Measurements from ENCODE around the gene CDRT4.

CDRT4 gene

GRCh38 chr17:15411384-15412198, 55.8 kb downstream of the CDRT4 start:
- Histone ChIP-seq H3K9me3 (ENCODE audit: insufficient read depth, low read length, severe bottlenecking) (no peaks in the 10 kb centered on the region), H3K27ac (ENCODE audit: low read length) (no peak overlapping the region), H3K4me1 (ENCODE audit: insufficient read depth, low read length) (no peaks in the 10 kb centered on the region), H3K4me2 (ENCODE audit: insufficient read depth, low read length) (no peak overlapping the region), H3K36me3 (ENCODE audit: insufficient read depth, low read length) (no peaks in the 10 kb centered on the region), H3K79me2 (ENCODE audit: insufficient read depth, low read length) (no peaks in the 10 kb centered on the region), H3K9ac (ENCODE audit: low read depth, low read length) (no peak overlapping the region), H3K27me3 (ENCODE audit: insufficient read depth, low read length, poor library complexity) (peaks cover 3% of the 10 kb centered on the region), H2AFZ (ENCODE audit: low read depth, low read length) (no peak overlapping the region), H3K4me3 (ENCODE audit: low read depth in 1 of 2, low read length in 2 of 2) (no peak overlapping the region), H4K20me1 (ENCODE audit: insufficient read depth, low read length) (no peaks in the 10 kb centered on the region)
- ATAC-seq (ENCODE audit: insufficient read depth, low read depth): no peak
- no peak for DNase-seq
- TF ChIP-seq CTCF (IDR thresholded peaks at IDR 0.05; ENCODE audit: borderline replicate concordance, extremely low read depth, low read length, poor library complexity, severe bottlenecking): no peak

- ATAC-seq (ENCODE audit: insufficient read depth, low read depth) (no peak), DNase-seq (no peak)
- TF ChIP-seq EZH2 (IDR thresholded peaks at IDR 0.05; ENCODE audit: borderline replicate concordance, low read depth, low read length, severe bottlenecking) (no peak), CTCF (IDR thresholded peaks at IDR 0.05; ENCODE audit: borderline replicate concordance, extremely low read depth, low read length, poor library complexity, severe bottlenecking) (no peak)
- Histone ChIP-seq H2AFZ (ENCODE audit: low read depth, low read length) (no peak overlapping the region), H3K4me2 (ENCODE audit: insufficient read depth, low read length) (no peak overlapping the region), H3K4me1 (ENCODE audit: insufficient read depth, low read length) (no peaks in the 10 kb centered on the region), H4K20me1 (ENCODE audit: insufficient read depth, low read length) (no peaks in the 10 kb centered on the region), H3K9ac (ENCODE audit: low read depth, low read length) (no peak overlapping the region), H3K27me3 (ENCODE audit: insufficient read depth, low read length, poor library complexity) (peaks cover 3% of the 10 kb centered on the region), H3K9me3 (ENCODE audit: insufficient read depth, low read length, severe bottlenecking) (no peaks in the 10 kb centered on the region), H3K4me3 (ENCODE audit: low read depth in 1 of 2, low read length in 2 of 2) (no peak overlapping the region), H3K36me3 (ENCODE audit: insufficient read depth, low read length) (no peaks in the 10 kb centered on the region), H3K79me2 (ENCODE audit: insufficient read depth, low read length) (no peaks in the 10 kb centered on the region), H3K27ac (ENCODE audit: low read length) (no peak overlapping the region)
These were observed 57.6 kb downstream of the CDRT4 start for GRCh38 chr17:15409721-15410250.

GRCh38 chr17:15408803-15409202, 58.6 kb downstream of the CDRT4 start:
- no peak overlapping the region for H3K4me2 ChIP-seq (ENCODE audit: insufficient read depth, low read length)
- DNase-seq (no peak), ATAC-seq (ENCODE audit: insufficient read depth, low read depth) (no peak)
- H3K9ac ChIP-seq (ENCODE audit: low read depth, low read length): no peak overlapping the region
- H3K4me1 ChIP-seq (ENCODE audit: insufficient read depth, low read length): no peaks in the 10 kb centered on the region
- no peaks in the 10 kb centered on the region for H3K36me3 ChIP-seq (ENCODE audit: insufficient read depth, low read length)
- H3K4me3 ChIP-seq (ENCODE audit: low read depth in 1 of 2, low read length in 2 of 2): no peak overlapping the region
- H3K27ac ChIP-seq (ENCODE audit: low read length): no peak overlapping the region
- TF ChIP-seq CTCF (IDR thresholded peaks at IDR 0.05; ENCODE audit: borderline replicate concordance, extremely low read depth, low read length, poor library complexity, severe bottlenecking) (no peak), EZH2 (IDR thresholded peaks at IDR 0.05; ENCODE audit: borderline replicate concordance, low read depth, low read length, severe bottlenecking) (no peak)
- no peaks in the 10 kb centered on the region for H3K9me3 ChIP-seq (ENCODE audit: insufficient read depth, low read length, severe bottlenecking)
- H3K79me2 ChIP-seq (ENCODE audit: insufficient read depth, low read length): no peaks in the 10 kb centered on the region
- no peaks in the 10 kb centered on the region for H4K20me1 ChIP-seq (ENCODE audit: insufficient read depth, low read length)
- H2AFZ ChIP-seq (ENCODE audit: low read depth, low read length): no peak overlapping the region
- H3K27me3 ChIP-seq (ENCODE audit: insufficient read depth, low read length, poor library complexity): peaks cover 3% of the 10 kb centered on the region

Data from DND-41 (cell line).